Hepatocyte (in vitro differentiated cells): ENCODE measurements around the gene ARRDC1. TPM values are rescaled to one million over a fixed set of nuclear protein-coding genes. Genes with fewer than 3 reads are reported as not detected.
"Not testable (repeated sequence)": the region's sequence is repeated elsewhere in the genome, so short reads cannot be mapped to it uniquely, and the experiment has no call there.

Experiments used
- DNase-seq: peaks from one replicate; pipeline ENCODE4 v3.0.0-alpha.2; 2016; ENCODE audit warnings: low spot score
- H2AFZ ChIP-seq: fragments of 200-600 bp; sonication (generic); 2 replicates; pipeline ENCODE4 v1.6.0; 2016; ENCODE audit warnings: antibody characterized with exemption, mild to moderate bottlenecking
- H3K27ac ChIP-seq: fragments of 200-600 bp; sonication (generic); 2 replicates; pipeline ENCODE4 v1.5.1; 2016; ENCODE audit warnings: mild to moderate bottlenecking
- H3K27me3 ChIP-seq: fragments of 200-600 bp; sonication (generic); 2 replicates; pipeline ENCODE4 v1.6.1; 2016
- H3K36me3 ChIP-seq: fragments of 200-600 bp; sonication (generic); replicated peaks from 2 replicates; pipeline ENCODE4 v1.5.1; 2016; ENCODE audit warnings: low read depth; ENCODE audit not compliant: insufficient read depth
- H3K4me1 ChIP-seq: fragments of 200-600 bp; sonication (generic); 2 replicates; pipeline ENCODE4 v1.5.1; 2016; ENCODE audit warnings: mild to moderate bottlenecking, moderate library complexity; ENCODE audit not compliant: insufficient read depth
- H3K4me2 ChIP-seq: fragments of 200-600 bp; sonication (generic); 2 replicates; pipeline ENCODE4 v1.6.0; 2016
- H3K4me3 ChIP-seq: fragments of 200-600 bp; sonication (generic); 2 replicates; pipeline ENCODE4 v1.5.1; 2016; ENCODE audit warnings: mild to moderate bottlenecking
- H3K79me2 ChIP-seq: fragments of 200-600 bp; sonication (generic); 2 replicates; pipeline ENCODE4 v1.6.0; 2017; ENCODE audit warnings: mild to moderate bottlenecking
- H3K9me2 ChIP-seq: fragments of 200-600 bp; sonication (generic); replicated peaks from 2 replicates; pipeline ENCODE4 v1.6.0; 2017; ENCODE audit warnings: mild to moderate bottlenecking; ENCODE audit not compliant: insufficient read depth
- H3K9me3 ChIP-seq: fragments of 200-600 bp; sonication (generic); 2 replicates; pipeline ENCODE4 v1.5.1; 2016; ENCODE audit warnings: low read depth, mild to moderate bottlenecking
- H4K20me1 ChIP-seq: fragments of 200-600 bp; sonication (generic); 2 replicates; pipeline ENCODE4 v1.6.0; 2016; ENCODE audit warnings: mild to moderate bottlenecking; ENCODE audit not compliant: insufficient read depth, poor library complexity, severe bottlenecking
- EZH2 ChIP-seq: fragments of 200-600 bp; sonication (generic); IDR thresholded peaks from 2 replicates; pipeline ENCODE4 v1.6.1; 2016; ENCODE audit warnings: antibody characterized with exemption, mild to moderate bottlenecking, borderline replicate concordance
- EZH2phosphoT487 ChIP-seq: fragments of 200-600 bp; sonication (generic); IDR thresholded peaks from one replicate; pipeline ENCODE4 v1.6.1; 2018; ENCODE audit warnings: antibody characterized with exemption, mild to moderate bottlenecking, low read depth, moderate library complexity; ENCODE audit not compliant: unreplicated experiment, severe bottlenecking
- WGBS: methylation state at CpG from one replicate; pipeline ENCODE4 v1.1.6; 2016; ENCODE audit warnings: low lambda C conversion rate; ENCODE audit errors: missing lambda C conversion rate; 5-methylcytosine and 5-hydroxymethylcytosine counted together
- polyA plus RNA-seq: library from polyadenylated mRNA; unstranded; fragments of >200 nt; fragmentation: Nextera tagmentation; extraction: Ambion mirVana; gene quantifications from 2 replicates; pipeline ENCODE4 v1.2.1, GENCODE V29; 2016
- total RNA-seq: library from RNA; depleted of rRNA; stranded (reverse); fragments of >200 nt; gene quantifications from 2 replicates; pipeline ENCODE4 v1.2.3, GENCODE V29; 2014
- TF ChIP-seq, protein P1 (sequence below): fragments of 200-600 bp; sonication (generic); IDR thresholded peaks from 2 replicates; pipeline ENCODE4 v1.5.1; 2016; ENCODE audit warnings: antibody characterized with exemption, mild to moderate bottlenecking; ENCODE audit not compliant: poor library complexity

Gene ARRDC1
- total and polyA plus RNA-seq, 2 experiments from 2014 or later, result 62.7 to 102 TPM

DNA sequence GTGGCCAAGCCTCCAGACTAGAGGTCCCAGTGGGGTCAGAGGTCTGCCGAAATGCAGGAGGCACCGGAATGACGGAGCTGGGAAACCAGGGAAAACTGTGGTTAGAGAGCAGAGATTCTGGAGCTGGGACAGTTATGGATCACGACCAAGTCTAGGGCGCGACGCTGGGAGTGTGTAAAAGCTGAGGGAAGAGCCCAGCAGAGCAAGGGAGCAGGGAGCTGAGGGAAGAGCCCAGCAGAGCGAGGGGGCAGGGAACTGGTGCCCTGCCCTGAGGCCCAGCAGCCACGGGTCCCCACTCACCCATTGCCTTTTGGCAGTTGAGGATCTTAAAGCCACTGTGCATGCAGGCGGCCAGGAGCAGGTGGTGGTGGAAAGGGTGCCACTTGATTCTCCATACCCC lies 41.4 kb upstream of the ARRDC1 start:
- H3K4me2 ChIP-seq, result no peak overlapping the region
- no peak for TF ChIP-seq EZH2
- no peak for TF ChIP-seq EZH2phosphoT487
- TF ChIP-seq, protein P1, sequence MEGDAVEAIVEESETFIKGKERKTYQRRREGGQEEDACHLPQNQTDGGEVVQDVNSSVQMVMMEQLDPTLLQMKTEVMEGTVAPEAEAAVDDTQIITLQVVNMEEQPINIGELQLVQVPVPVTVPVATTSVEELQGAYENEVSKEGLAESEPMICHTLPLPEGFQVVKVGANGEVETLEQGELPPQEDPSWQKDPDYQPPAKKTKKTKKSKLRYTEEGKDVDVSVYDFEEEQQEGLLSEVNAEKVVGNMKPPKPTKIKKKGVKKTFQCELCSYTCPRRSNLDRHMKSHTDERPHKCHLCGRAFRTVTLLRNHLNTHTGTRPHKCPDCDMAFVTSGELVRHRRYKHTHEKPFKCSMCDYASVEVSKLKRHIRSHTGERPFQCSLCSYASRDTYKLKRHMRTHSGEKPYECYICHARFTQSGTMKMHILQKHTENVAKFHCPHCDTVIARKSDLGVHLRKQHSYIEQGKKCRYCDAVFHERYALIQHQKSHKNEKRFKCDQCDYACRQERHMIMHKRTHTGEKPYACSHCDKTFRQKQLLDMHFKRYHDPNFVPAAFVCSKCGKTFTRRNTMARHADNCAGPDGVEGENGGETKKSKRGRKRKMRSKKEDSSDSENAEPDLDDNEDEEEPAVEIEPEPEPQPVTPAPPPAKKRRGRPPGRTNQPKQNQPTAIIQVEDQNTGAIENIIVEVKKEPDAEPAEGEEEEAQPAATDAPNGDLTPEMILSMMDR, result no peak
- H4K20me1 ChIP-seq, result no peaks in the 10 kb centered on the region
- H2AFZ ChIP-seq, result no peak overlapping the region
- WGBS, result 95% methylated on average over 10 of the region's 10 CpGs
- H3K36me3 ChIP-seq, result peaks cover 3% of the 10 kb centered on the region
- no peaks in the 10 kb centered on the region for H3K9me3 ChIP-seq
- H3K27me3 ChIP-seq, result no peaks in the 10 kb centered on the region
- no peak overlapping the region for H3K4me3 ChIP-seq
- H3K79me2 ChIP-seq, result no peaks in the 10 kb centered on the region
- no peak overlapping the region for H3K27ac ChIP-seq
- no peak for DNase-seq
- no peaks in the 10 kb centered on the region for H3K4me1 ChIP-seq
- no peaks in the 10 kb centered on the region for H3K9me2 ChIP-seq

DNA sequence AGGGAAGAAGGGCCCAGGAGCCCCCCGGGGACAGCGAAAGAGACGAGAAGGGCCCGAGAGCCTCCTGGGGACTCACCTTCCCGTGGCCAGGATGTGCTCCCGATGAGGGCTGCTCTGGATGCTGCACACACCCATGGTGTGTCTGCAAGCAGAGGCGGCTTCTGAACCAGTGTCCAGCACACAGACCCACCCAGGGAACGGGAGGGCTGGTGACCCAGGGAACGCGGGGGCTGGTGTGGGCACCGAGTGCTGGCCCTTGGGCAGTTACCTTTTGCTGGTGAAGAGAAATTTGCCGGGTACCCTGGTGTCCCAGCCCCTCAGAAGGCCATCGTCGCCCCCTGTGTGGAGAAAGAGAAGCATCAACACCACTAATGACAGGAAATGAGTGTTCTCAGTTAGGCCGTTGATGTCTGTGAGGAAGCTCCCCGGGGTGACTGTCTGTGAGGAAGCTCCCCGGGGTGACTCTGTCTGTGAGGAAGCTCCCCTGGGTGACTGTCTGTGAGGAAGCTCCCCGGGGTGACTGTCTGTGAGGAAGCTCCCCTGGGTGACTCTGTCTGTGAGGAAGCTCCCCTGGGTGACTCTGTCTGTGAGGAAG lies 40.6 kb upstream of the ARRDC1 start:
- DNase-seq, result no peak
- H2AFZ ChIP-seq, result no peak overlapping the region
- TF ChIP-seq, protein P1, result no peak
- TF ChIP-seq EZH2, result no peak
- no peak overlapping the region for H3K27ac ChIP-seq
- no peaks in the 10 kb centered on the region for H4K20me1 ChIP-seq
- no peaks in the 10 kb centered on the region for H3K79me2 ChIP-seq
- no peaks in the 10 kb centered on the region for H3K4me1 ChIP-seq
- H3K9me2 ChIP-seq, result no peaks in the 10 kb centered on the region
- H3K4me3 ChIP-seq, result no peak overlapping the region
- H3K27me3 ChIP-seq, result no peaks in the 10 kb centered on the region
- H3K9me3 ChIP-seq, result no peaks in the 10 kb centered on the region
- WGBS, result 96% methylated on average over 16 of the region's 18 CpGs
- H3K4me2 ChIP-seq, result no peak overlapping the region
- peaks cover under 1% of the 10 kb centered on the region for H3K36me3 ChIP-seq

DNA sequence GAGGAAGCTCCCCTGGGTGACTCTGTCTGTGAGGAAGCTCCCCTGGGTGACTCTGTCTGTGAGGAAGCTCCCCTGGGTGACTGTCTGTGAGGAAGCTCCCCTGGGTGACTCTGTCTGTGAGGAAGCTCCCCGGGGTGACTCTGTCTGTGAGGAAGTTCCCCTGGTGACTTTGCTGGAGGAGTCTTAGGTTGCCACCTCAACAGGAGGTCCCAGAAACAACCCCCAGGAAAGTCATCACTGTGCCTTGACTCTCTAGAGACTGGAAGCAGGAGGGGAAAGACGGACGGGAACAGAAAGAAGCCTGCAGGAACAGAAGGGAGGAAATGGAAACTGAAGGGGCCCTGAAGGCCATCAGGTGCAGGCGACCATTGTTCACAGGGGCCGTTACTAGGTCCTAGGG lies 37.0 kb upstream of the ARRDC1 start:
- H3K4me2 ChIP-seq, H3K27me3 ChIP-seq, H3K36me3 ChIP-seq, H3K4me3 ChIP-seq, H3K4me1 ChIP-seq, H3K9me3 ChIP-seq, H3K9me2 ChIP-seq, H3K79me2 ChIP-seq, H4K20me1 ChIP-seq, H3K27ac ChIP-seq, H2AFZ ChIP-seq, DNase-seq: not testable (repeated sequence)
- WGBS, result 98% methylated on average over 5 of the region's 5 CpGs

DNA sequence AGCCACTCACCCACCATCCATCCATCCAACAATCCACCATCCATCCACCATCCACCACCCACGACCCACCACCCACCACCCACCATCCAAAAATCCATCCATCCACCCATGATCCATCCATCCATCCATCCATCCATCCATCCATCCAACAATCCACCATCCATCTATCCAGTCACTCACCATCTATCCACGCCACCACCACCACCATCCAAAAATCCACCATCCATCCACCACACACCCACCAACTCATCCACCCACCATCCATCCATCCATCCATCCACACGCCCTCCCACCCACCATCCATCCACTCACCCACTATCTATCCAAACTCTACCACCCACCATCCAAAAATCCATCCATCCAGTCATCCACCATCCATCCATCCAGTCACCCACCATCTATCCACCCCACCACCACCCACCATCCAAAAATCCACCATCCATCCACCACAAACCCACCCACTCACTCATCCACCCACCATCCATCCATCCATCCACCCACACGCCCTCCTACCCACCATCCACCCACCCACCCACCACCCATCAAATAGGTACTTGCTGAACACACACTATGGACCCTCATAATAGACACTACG lies 35.8 kb upstream of the ARRDC1 start:
- Histone ChIP-seq H3K27me3 (no peaks in the 10 kb centered on the region), H3K79me2 (peaks cover 3% of the 10 kb centered on the region), H3K36me3 (no peaks in the 10 kb centered on the region), H3K9me3 (no peaks in the 10 kb centered on the region), H3K4me2 (no peak overlapping the region), H3K27ac (no peak overlapping the region), H2AFZ (no peak overlapping the region), H3K4me3 (no peak overlapping the region), H3K4me1 (no peaks in the 10 kb centered on the region), H4K20me1 (no peaks in the 10 kb centered on the region), H3K9me2 (no peaks in the 10 kb centered on the region)
- TF ChIP-seq EZH2phosphoT487 (no peak), EZH2 (no peak)
- TF ChIP-seq, protein P1, result no peak
- WGBS, result 100% methylated on average over 3 of the region's 5 CpGs
- no peak for DNase-seq
